ENCODE measurements around the gene WDR82.

GRCh38 chr3:52325686-52326085, 47.2 kb upstream of the WDR82 start:
- TF ChIP-seq CTCF (IDR thresholded peaks at IDR 0.05; ENCODE audit: poor library complexity): no peak
- no peak for TF ChIP-seq EZH2 (IDR thresholded peaks at IDR 0.05; ENCODE audit: borderline replicate concordance)
